RWPE2 (cell line): ENCODE measurements around the gene ADISSP.

Experiments used
- ATAC-seq: fragments of 200-7000 bp; cut with Tn5 transposase; 3 replicates; pipeline ENCODE4 v1.9.1; 2021; ENCODE audit warnings: low read depth
- DNase-seq: peaks from one replicate; pipeline ENCODE4 v3.0.0-alpha.2; 2020; ENCODE audit warnings: low spot score
- H3K27ac ChIP-seq: fragments of 450-650 bp; 2 replicates; pipeline ENCODE4 v1.5.1; 2017; ENCODE audit warnings: mild to moderate bottlenecking; ENCODE audit not compliant: poor library complexity, severe bottlenecking
- H3K27me3 ChIP-seq: fragments of 250-450 bp; sonication (Bioruptor Pico); 2 replicates; pipeline ENCODE4 v1.5.1; 2021; ENCODE audit warnings: mild to moderate bottlenecking, moderate library complexity; ENCODE audit not compliant: insufficient read depth, poor library complexity, severe bottlenecking
- H3K36me3 ChIP-seq: fragments of 250-450 bp; sonication (Bioruptor Pico); 2 replicates; pipeline ENCODE4 v1.5.1; 2020; ENCODE audit warnings: low read depth, mild to moderate bottlenecking, moderate library complexity
- H3K4me1 ChIP-seq: fragments of 250-450 bp; sonication (Bioruptor Pico); 2 replicates; pipeline ENCODE4 v1.5.1; 2021; ENCODE audit warnings: mild to moderate bottlenecking, moderate library complexity; ENCODE audit not compliant: insufficient read depth, poor library complexity, severe bottlenecking
- H3K4me3 ChIP-seq: fragments of 250-450 bp; sonication (Bioruptor Pico); 2 replicates; pipeline ENCODE4 v1.5.1; 2021; ENCODE audit warnings: mild to moderate bottlenecking, moderate library complexity; ENCODE audit not compliant: severe bottlenecking
- H3K9me3 ChIP-seq: fragments of 250-450 bp; sonication (Bioruptor Pico); 2 replicates; pipeline ENCODE4 v1.5.1; 2021; ENCODE audit warnings: mild to moderate bottlenecking, moderate library complexity; ENCODE audit not compliant: severe bottlenecking
- CTCF ChIP-seq: fragments of 450-650 bp; IDR thresholded peaks from one replicate; pipeline ENCODE4 v1.5.1; 2017; ENCODE audit warnings: mild to moderate bottlenecking, moderate library complexity; ENCODE audit not compliant: poor library complexity, severe bottlenecking

Gene ADISSP

GRCh38 chr20:3812975-3813847, 45.7 kb upstream of the ADISSP start:
- TF ChIP-seq CTCF = no peak
- peaks cover 22% of the 10 kb centered on the region for H3K4me1 ChIP-seq
- DNase-seq (no peak), ATAC-seq (no peak)
- H3K36me3 ChIP-seq = no peaks in the 10 kb centered on the region
- H3K27ac ChIP-seq = peak overlapping the region; percentile 97
- no peak overlapping the region for H3K4me3 ChIP-seq
- no peaks in the 10 kb centered on the region for H3K9me3 ChIP-seq
- H3K27me3 ChIP-seq = no peaks in the 10 kb centered on the region

- H3K27me3 ChIP-seq = no peaks in the 10 kb centered on the region
- H3K9me3 ChIP-seq = no peaks in the 10 kb centered on the region
- H3K36me3 ChIP-seq = no peaks in the 10 kb centered on the region
- H3K27ac ChIP-seq = peak overlapping the region; percentile 97
- peaks cover 31% of the 10 kb centered on the region for H3K4me1 ChIP-seq
- DNase-seq = no peak
- ATAC-seq = no peak
- TF ChIP-seq CTCF = no peak
- H3K4me3 ChIP-seq = no peak overlapping the region
These were observed 44.7 kb upstream of the ADISSP start for GRCh38 chr20:3812259-3812681.

- Histone ChIP-seq H3K27me3 (no peaks in the 10 kb centered on the region), H3K27ac (peak overlapping the region; percentile 97), H3K4me1 (peaks cover 37% of the 10 kb centered on the region), H3K9me3 (no peaks in the 10 kb centered on the region), H3K36me3 (no peaks in the 10 kb centered on the region), H3K4me3 (peak overlapping the region; percentile 20)
- TF ChIP-seq CTCF = no peak
- ATAC-seq (peak; percentile 62), DNase-seq (peak; percentile 98)
These were observed 44.1 kb upstream of the ADISSP start for GRCh38 chr20:3811467-3812258.

GRCh38 chr20:3808544-3808943, 41.0 kb upstream of the ADISSP start:
- Histone ChIP-seq H3K36me3 (peaks cover 29% of the 10 kb centered on the region), H3K4me3 (no peak overlapping the region), H3K4me1 (peaks cover 58% of the 10 kb centered on the region), H3K27me3 (no peaks in the 10 kb centered on the region), H3K9me3 (no peaks in the 10 kb centered on the region), H3K27ac (peak overlapping the region; percentile 99)
- ATAC-seq = no peak
- TF ChIP-seq CTCF = no peak
- DNase-seq = no peak
